GM10847 (cell line): ENCODE results near the gene NDST1.

ENCODE experiments used
- POLR2A ChIP-seq: IDR thresholded peaks from 2 replicates; pipeline ENCODE4 v1.6.1; 2011; ENCODE audit not compliant: insufficient read length; ENCODE audit errors: extremely low read depth

The NDST1 gene

DNA sequence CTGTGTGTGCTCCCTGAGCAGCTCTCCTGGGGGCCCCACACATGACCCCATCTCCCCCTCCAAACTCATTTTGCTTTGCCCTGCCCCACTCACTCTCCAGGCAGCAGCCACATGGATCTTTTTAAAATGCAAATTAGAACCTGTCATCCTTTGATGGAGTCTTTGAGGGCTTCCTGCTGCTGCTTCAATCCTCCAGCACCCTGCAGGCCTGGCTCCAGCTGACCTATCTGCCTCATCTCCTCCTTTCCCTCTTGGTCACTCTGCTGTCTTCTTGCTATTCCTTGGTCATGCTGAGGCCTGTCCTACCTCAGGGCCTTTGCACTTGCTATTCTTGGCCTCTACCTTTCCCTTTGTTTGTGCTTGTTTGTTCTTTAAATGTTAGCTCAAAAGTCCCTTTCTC is 17.9 kb downstream of the NDST1 start:
- no peak for TF ChIP-seq POLR2A

DNA sequence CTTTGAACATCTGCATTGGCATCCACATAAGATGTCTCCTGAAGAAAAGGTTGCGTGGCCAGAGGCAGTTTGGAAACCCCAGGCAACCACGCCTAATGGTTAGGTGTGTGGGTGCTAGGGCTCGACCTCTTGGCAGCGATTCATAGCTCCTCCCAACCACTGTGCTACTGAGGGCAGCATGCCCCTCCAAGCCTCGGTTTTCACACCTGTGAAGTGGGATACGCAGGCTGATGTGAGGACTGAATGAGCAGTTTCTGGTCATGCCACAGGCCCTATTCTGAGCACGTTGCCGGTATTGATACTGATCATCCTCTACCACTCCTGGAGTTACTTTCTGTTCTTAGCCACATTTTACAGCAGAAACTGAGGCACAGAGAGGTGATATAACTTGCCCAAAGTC is 19.1 kb downstream of the NDST1 start:
- TF ChIP-seq POLR2A = no peak

DNA sequence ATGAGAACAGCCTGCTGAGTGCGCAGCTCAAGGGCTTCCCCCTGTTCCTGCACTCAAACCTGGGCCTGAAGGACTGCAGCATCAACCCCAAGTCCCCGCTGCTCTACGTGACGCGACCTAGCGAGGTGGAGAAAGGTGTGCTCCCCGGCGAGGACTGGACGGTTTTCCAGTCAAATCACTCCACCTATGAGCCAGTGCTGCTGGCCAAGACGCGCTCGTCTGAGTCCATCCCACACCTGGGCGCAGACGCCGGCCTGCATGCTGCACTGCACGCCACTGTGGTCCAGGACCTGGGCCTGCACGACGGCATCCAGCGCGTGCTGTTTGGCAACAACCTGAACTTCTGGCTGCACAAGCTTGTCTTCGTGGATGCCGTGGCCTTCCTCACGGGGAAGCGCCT is 19.9 kb downstream of the NDST1 start:
- TF ChIP-seq POLR2A = no peak

GRCh38 chr5:150528924-150529546 is 21.1 kb downstream of the NDST1 start:
- TF ChIP-seq POLR2A = no peak

DNA sequence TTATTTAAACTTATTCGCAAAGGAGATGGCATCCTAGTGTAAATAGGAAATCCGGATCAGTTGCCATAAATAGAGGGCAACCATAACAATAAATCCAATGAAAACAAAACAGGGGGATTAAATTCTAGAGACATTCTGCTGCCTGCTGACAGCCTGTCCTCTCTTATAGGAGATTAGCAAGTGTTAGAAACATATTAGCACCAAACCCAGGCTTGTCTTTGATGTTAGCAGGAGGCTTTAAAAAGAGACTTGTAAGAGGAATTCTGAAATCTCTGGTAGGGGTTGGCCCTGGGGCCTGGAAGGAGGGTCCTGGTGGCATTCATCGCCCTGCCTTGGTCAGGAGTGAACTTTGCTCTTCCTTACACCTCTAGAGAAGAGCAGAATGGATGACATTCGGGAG is 21.6 kb downstream of the NDST1 start:
- no peak for TF ChIP-seq POLR2A

DNA sequence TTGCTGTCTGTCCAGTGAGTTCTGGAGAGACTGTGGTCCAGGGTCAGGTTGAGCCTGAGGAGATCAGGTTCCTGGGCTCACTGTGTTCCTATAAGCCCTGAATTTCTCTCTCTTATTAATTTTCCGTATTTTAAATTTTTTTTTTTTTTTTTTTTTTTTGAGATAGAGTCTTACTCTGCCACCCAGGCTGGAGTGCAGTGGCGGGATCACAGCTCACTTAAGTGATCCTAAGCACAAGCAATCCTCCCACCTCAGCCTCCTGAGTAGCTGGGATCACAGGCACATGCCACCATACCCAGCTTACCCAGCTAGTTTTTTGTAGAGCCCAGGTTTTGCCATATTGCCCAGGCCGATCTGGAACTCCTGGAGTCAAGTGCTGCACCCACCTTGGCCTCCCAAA is 22.5 kb downstream of the NDST1 start:
- no peak for TF ChIP-seq POLR2A

- no peak for TF ChIP-seq POLR2A
These were observed 23.1 kb downstream of the NDST1 start for GRCh38 chr5:150530951-150531588.

DNA sequence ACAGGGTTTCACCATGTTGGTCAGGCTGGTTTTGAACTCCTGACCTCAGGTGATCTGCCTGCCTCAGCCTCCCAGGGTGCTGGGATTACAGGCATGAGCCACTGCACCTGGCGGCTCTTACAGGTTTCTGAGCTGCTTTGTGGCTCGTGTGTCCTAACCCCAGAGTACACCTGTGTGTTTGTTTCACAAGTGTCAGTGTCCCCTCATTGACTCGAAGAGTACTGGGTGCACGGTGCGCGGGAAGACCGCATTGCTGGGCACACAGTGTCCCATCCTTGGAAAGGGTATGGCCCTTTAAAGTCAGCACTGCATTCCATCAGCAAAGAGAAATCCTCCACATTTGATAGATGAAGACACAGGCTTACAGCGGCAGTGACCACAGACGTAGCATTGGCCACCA is 23.8 kb downstream of the NDST1 start:
- TF ChIP-seq POLR2A = no peak

- TF ChIP-seq POLR2A = no peak
These were observed 24.2 kb downstream of the NDST1 start for GRCh38 chr5:150532151-150532550.

DNA sequence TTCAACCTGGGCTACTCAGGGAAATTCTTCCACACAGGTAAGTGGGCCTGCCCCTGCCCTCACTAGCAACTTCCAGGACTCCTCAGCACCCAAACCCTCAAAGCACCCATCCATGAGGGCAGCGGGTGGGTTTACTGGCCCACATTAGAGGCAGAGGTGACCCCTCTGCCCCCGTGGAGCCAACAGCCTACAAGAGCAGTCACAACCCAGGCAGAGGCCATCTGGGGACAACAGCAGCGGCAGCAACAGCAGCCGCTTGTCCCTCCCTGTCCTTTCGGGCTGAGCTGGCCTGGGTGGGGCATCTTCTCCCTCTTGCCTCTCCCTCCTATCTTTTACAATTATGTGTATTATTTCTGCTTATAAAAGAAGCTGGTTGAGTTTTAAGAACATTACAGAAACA is 25.1 kb downstream of the NDST1 start:
- TF ChIP-seq POLR2A = no peak

- TF ChIP-seq POLR2A = no peak
These were observed 26.9 kb downstream of the NDST1 start for GRCh38 chr5:150534811-150535210.

- TF ChIP-seq POLR2A = no peak
These were observed 27.7 kb downstream of the NDST1 start for GRCh38 chr5:150535611-150536010.

DNA sequence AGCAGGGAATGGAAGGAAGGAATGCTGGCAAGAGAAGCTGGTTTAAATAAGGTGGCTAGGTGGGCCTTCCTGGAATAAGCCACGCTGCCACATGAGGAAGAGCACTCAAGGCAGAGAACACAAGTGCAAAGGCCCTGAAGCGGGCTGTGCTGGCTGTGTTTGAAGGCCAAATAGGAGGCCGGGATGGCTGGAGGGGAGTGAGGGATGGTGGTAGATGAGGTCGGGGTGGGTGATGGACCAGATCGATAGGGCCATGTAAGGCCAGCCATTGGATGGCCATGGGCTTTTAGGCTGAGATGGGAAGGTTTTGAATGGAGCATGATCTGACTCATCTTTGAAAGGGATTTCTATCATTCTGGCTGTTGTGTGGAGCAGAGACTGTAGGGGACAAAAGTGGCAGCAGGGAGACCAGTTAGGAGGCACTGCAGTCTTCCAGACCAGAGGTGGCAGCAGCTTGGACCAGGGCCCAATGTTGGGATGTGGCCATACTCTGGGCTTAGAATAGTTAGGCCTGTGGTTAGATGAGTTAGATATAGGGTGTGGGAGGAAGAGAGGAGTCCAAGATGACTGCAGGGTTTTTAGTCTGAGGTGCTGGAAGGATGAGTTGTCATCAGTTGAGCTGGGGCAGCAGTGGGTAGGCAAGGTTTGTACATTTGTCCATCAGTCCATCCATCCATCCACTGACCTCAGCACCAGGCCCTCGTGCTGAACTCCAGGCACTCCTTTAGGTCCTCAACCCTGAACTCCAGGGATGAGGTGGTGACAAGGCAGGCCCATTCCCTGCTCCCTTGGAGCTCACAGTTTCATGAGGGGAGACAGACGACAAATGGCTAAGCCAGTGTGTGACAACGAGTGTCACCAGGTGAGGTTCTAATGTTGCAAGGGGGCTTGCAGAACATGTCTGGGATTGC is 30.3 kb downstream of the NDST1 start:
- no peak for TF ChIP-seq POLR2A

DNA sequence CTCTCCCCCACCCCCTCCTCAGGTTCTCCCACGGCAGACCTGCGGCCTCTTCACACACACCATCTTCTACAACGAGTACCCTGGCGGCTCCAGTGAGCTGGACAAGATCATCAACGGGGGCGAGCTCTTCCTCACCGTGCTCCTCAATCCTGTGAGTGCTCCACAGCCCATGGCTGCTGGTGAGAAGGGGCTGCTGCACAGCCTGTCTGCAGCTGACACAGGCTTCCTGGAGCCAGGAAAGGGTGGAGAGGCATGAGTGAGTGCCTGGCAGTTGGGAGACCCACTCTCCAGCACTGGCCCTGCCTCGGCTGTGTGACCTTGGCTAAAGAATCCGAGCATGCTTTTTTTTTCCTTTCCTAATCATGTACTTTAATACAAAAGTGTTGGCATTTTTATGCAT is 31.3 kb downstream of the NDST1 start:
- TF ChIP-seq POLR2A = no peak

DNA sequence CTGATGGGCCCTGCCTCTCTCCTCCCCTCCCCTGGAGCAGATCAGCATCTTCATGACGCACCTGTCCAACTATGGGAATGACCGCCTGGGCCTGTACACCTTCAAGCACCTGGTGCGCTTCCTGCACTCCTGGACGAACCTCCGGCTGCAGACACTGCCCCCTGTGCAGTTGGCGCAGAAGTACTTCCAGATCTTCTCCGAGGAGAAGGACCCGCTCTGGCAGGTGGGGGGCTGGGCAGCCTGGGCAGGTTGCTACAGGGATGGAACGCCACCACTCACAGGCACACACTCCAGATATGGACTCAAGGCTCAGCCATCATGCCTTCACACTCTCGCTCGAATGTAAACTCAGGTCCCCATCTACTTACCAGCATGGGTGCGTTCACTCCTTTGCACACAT is 32.1 kb downstream of the NDST1 start:
- no peak for TF ChIP-seq POLR2A
